GM18511 (cell line): ENCODE measurements around the gene KIF1A.

Source experiments
- ATAC-seq: cut with Tn5 transposase; IDR thresholded peaks from one replicate; pipeline ENCODE4 v1.9.1; 2021; ENCODE audit warnings: mild to moderate bottlenecking, moderate library complexity; ENCODE audit not compliant: unreplicated experiment

Gene KIF1A

GRCh38 chr2:240736281-240737250 is 83.5 kb downstream of the KIF1A start:
- no peak for ATAC-seq

GRCh38 chr2:240735476-240735875 is 84.5 kb downstream of the KIF1A start:
- no peak for ATAC-seq

GRCh38 chr2:240734756-240735155 is 85.3 kb downstream of the KIF1A start:
- ATAC-seq = no peak

GRCh38 chr2:240733803-240734495 is 86.1 kb downstream of the KIF1A start:
- ATAC-seq = no peak

- no peak for ATAC-seq
Observed at GRCh38 chr2:240732911-240733622, 87.0 kb downstream of the KIF1A start.

GRCh38 chr2:240732184-240732583 is 87.8 kb downstream of the KIF1A start:
- ATAC-seq = no peak

GRCh38 chr2:240731178-240731545 is 88.9 kb downstream of the KIF1A start:
- no peak for ATAC-seq

- no peak for ATAC-seq
Observed at GRCh38 chr2:240730501-240731177, 89.4 kb downstream of the KIF1A start.

- ATAC-seq = no peak
Observed at GRCh38 chr2:240728827-240729226, 91.2 kb downstream of the KIF1A start.

GRCh38 chr2:240728361-240728760 is 91.7 kb downstream of the KIF1A start:
- no peak for ATAC-seq

- ATAC-seq = no peak
Observed at GRCh38 chr2:240727913-240728312, 92.1 kb downstream of the KIF1A start.

GRCh38 chr2:240727439-240727838 is 92.6 kb downstream of the KIF1A start:
- ATAC-seq = no peak

- ATAC-seq = no peak
Observed at GRCh38 chr2:240726876-240727275, 93.1 kb downstream of the KIF1A start.

GRCh38 chr2:240725671-240726070 is 94.3 kb downstream of the KIF1A start:
- no peak for ATAC-seq

- ATAC-seq = no peak
Observed at GRCh38 chr2:240725266-240725665, 94.8 kb downstream of the KIF1A start.

GRCh38 chr2:240724431-240724830 is 95.6 kb downstream of the KIF1A start:
- ATAC-seq = no peak

- no peak for ATAC-seq
Observed at GRCh38 chr2:240723851-240724250, 96.2 kb downstream of the KIF1A start.

- no peak for ATAC-seq
Observed at GRCh38 chr2:240722796-240723735, 97.0 kb downstream of the KIF1A start.

- no peak for ATAC-seq
Observed at GRCh38 chr2:240722376-240722775, 97.6 kb downstream of the KIF1A start.
